ENCODE data around the gene NRBF2. TPM values are rescaled to one million over a fixed set of nuclear protein-coding genes. Genes with fewer than 3 reads are reported as not detected.

The NRBF2 gene
- total and polyA plus RNA-seq, 9 of the 15 experiments (the other 6 are each of a cell fraction or from before 2014, with no cell fraction given): 20.8 to 52.1 (median 30.5) TPM

DNA sequence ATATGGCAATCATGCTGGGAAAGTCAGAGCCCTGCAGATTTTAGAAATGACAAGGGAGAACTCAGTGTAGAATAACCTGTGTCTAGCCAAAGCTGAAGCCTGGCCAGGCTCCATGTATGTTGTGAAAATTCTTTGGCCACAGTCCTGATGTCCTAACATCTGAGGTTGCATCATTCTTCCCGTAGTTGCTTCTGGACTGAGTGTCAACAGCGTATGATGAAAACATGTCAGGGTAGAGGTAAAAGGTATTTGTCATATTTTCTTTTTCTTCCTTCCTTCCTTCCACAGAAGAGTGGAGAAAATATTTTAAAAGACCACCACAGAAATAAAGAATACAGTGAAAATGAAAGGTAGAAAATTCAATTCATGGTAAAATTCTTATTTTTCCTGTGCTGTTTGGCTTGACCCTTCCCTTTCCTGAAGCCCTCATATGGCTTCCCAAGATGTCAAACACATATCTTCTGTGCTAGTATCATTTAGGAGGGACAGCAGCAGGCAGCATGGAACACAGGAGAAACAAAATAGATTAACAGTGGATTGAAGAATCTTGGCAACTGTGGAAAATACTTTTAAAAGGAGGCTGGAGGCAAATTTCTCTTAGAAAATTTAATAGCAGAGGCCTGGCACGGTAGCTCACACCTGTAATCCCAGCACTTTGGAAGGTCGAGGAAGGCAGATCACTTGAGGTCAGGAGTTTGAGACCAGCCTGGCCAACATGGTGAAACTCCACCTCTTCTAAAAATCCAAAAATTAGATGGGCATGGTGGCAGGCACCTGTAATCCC lies 18.9 kb upstream of the NRBF2 start (continued):
- peak; percentile 90; the same call in 1 of the 2 replicates for TF ChIP-seq DMBX1 (CRISPR knock-in tag; IDR thresholded peaks at IDR 0.05; ENCODE audit: borderline replicate concordance)
- TF ChIP-seq, protein P1, sequence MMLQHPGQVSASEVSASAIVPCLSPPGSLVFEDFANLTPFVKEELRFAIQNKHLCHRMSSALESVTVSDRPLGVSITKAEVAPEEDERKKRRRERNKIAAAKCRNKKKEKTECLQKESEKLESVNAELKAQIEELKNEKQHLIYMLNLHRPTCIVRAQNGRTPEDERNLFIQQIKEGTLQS (IDR thresholded peaks at IDR 0.05): peak; percentile 97
- TF ChIP-seq, protein P1 (CRISPR knock-in tag; conservative IDR thresholded peaks at IDR 0.05): no peak
- peak; percentile 50; the same call in 1 of the 2 replicates for TF ChIP-seq ZKSCAN8 (CRISPR knock-in tag; IDR thresholded peaks at IDR 0.05)
- TF ChIP-seq BACH1 (tag; IDR thresholded peaks at IDR 0.05): peak; percentile 83
- TF ChIP-seq ZNF408 (CRISPR knock-in tag; IDR thresholded peaks at IDR 0.05; ENCODE audit: low read depth): no peak
- peak; percentile 43 for TF ChIP-seq EP400 (IDR thresholded peaks at IDR 0.05)
- TF ChIP-seq HSF4 (CRISPR knock-in tag; IDR thresholded peaks at IDR 0.05; ENCODE audit: borderline replicate concordance): peak; percentile 56; the same call in 1 of the 2 replicates
- TF ChIP-seq, protein P2, sequence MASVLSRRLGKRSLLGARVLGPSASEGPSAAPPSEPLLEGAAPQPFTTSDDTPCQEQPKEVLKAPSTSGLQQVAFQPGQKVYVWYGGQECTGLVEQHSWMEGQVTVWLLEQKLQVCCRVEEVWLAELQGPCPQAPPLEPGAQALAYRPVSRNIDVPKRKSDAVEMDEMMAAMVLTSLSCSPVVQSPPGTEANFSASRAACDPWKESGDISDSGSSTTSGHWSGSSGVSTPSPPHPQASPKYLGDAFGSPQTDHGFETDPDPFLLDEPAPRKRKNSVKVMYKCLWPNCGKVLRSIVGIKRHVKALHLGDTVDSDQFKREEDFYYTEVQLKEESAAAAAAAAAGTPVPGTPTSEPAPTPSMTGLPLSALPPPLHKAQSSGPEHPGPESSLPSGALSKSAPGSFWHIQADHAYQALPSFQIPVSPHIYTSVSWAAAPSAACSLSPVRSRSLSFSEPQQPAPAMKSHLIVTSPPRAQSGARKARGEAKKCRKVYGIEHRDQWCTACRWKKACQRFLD (CRISPR knock-in tag; IDR thresholded peaks at IDR 0.05): 0 out of 2 replicates have a peak, but pooled peaks have one; percentile 24
- TF ChIP-seq FOXK2 (conservative IDR thresholded peaks at IDR 0.05 in 1 of 2, IDR thresholded peaks at IDR 0.05 in 1 of 2; ENCODE audit: low read depth in 2 of 2): peak; percentile 78 to 84; a peak in 3 of 4 replicates
- TF ChIP-seq, protein P3, sequence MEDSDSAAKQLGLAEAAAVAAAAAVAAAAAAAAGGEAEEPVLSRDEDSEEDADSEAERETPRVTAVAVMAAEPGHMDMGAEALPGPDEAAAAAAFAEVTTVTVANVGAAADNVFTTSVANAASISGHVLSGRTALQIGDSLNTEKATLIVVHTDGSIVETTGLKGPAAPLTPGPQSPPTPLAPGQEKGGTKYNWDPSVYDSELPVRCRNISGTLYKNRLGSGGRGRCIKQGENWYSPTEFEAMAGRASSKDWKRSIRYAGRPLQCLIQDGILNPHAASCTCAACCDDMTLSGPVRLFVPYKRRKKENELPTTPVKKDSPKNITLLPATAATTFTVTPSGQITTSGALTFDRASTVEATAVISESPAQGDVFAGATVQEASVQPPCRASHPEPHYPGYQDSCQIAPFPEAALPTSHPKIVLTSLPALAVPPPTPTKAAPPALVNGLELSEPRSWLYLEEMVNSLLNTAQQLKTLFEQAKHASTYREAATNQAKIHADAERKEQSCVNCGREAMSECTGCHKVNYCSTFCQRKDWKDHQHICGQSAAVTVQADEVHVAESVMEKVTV (CRISPR knock-in tag; IDR thresholded peaks at IDR 0.05): 0 out of 2 replicates have a peak, but pooled peaks have one; percentile 3
- peak; percentile 27; the same call in 1 of the 2 replicates for TF ChIP-seq GABPA (tag; conservative IDR thresholded peaks at IDR 0.05; ENCODE audit: low read depth)
- 0 out of 2 replicates have a peak, but pooled peaks have one; percentile 19 for TF ChIP-seq CTBP1 (IDR thresholded peaks at IDR 0.05; ENCODE audit: borderline replicate concordance)
- no peak for TF ChIP-seq MYBL2 (IDR thresholded peaks at IDR 0.05; ENCODE audit: low read depth)
- no peak for TF ChIP-seq MYBL2 (CRISPR knock-in tag; IDR thresholded peaks at IDR 0.05; ENCODE audit: borderline replicate concordance)
- peak; percentile 86 to 91; a peak in 3 of 4 replicates for TF ChIP-seq TRIM24 (IDR thresholded peaks at IDR 0.05)
- TF ChIP-seq ZEB2 (IDR thresholded peaks at IDR 0.05): 0 out of 2 replicates have a peak, but pooled peaks have one; percentile 28
- 0 out of 2 replicates have a peak, but pooled peaks have one; percentile 19 for TF ChIP-seq MYC (IDR thresholded peaks at IDR 0.05; ENCODE audit: low read depth, low read length)
- TF ChIP-seq MYC (CRISPR knock-in tag; IDR thresholded peaks at IDR 0.05; ENCODE audit: borderline replicate concordance, low read depth): no peak
